ENCODE measurements around the gene OSGIN1.
A peak's percentile ranks its signal among the peaks of the same experiment; 100 is the strongest.
"Not testable (repeated sequence)": the region's sequence is repeated elsewhere in the genome, so short reads cannot be mapped to it uniquely, and the experiment has no call there.

OSGIN1 gene

DNA sequence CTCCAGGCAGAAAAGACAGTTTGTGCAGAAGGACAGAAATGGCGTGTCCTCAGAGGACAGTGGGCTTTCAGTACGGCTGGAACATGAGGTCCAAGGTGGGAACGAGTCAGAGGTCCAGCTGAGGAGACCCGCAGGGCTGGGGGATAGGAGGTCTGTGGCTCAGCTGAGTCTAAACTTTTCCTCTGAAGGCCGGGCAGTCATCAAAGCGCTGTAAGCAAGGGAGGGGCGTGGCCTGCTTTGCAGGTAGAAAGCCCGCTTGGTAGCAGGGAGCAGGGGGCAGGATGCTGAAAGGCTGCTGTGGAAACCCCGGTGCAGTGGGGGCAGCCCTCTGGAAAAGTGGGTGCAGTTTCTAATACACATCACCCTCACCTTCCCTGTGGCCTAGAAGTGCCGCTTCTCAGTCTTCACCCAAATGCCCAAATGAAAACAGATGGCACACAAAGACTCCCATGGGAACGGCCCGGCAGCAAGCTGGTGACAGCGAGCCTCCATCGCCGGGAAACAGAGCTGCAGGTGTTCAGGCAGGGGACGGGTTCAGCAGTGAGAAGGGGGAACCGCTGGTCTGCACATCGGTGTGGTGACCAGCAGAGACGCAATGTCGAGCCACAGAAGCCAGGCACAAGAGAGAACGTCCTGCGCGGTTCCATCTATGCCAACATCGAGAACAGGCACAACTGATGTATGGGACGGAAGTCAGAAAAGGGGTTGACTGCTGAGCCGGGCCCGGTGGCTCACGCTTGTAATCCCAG is 12.2 kb upstream of the OSGIN1 start:
- DNase-seq (ENCODE audit: low read depth in 2 of 2): no peak

DNA sequence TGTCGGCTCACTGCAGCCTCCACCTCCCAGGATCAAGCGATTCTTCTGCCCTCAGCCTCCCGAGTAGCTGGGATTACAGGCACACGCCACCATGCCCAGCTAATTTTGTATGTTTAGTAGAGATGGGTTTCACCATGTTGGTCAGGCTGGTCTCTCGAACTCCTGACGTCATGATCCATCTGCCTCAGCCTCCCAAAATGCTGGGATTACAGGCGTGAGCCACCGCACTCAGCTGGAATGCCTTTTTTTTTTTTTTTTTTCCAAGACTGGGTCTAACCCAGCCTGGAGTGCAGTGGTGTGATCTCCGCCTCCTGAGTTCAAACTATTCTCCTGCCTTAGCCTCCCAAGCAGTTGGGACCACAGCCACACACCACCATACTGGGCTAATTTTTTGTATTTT is 11.5 kb upstream of the OSGIN1 start:
- not testable (repeated sequence) for DNase-seq (ENCODE audit: low read depth in 2 of 2)

DNA sequence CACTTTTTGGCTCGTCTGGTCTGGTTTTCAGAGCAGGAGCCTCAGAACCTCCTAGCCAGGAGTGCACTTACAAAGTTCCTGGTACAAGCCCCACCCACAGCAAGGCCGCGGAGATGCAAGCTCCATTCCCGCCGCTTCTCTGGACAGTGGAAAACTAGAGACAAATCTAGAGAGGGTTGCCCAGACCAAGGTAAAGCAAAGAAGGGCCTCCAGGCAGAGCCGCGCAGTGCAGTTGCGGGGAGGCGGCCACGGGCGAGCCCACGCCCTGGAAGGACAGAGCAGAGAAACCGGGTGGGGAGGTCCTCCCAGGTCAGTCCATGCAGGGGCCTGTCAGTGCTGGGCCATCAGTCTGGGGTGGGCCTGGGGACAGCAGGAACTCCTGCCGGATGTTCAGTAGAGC is 11.0 kb upstream of the OSGIN1 start:
- no peak for DNase-seq (ENCODE audit: low read depth in 2 of 2)

DNA sequence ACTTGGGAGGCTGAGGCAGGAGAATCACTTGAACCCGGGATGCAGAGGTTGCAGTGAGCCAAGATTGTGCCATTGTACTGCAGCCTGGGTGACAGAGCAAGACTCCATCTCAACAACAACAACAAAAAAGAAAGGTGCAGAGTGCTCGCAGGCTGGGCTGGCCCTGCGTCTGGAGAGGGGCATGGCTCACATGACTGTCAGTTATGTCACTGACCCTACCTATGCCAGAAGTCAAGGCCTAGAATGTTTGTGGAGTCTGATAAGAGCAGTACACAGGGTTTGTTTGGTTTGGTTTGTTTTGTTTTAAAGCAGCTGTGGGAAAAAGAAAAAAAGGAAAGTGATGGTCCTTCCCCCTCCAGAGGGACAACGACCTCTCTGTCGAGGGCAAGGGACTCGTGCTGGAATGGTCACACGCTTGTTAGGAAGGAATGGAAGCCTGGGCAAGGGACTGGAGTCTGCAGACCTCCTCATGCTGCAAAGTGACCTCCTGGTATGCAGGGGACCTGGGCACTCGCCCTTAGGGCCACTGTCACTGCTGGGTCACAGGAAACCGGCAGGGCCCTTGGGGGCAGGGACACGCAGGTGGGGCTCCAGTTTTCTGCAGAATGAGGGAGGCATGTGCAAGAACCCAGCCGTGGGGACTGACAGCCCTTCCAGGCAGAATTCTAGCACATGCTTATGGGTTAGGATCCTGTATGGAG is 10.1 kb upstream of the OSGIN1 start:
- no peak for DNase-seq (ENCODE audit: low read depth in 2 of 2)

DNA sequence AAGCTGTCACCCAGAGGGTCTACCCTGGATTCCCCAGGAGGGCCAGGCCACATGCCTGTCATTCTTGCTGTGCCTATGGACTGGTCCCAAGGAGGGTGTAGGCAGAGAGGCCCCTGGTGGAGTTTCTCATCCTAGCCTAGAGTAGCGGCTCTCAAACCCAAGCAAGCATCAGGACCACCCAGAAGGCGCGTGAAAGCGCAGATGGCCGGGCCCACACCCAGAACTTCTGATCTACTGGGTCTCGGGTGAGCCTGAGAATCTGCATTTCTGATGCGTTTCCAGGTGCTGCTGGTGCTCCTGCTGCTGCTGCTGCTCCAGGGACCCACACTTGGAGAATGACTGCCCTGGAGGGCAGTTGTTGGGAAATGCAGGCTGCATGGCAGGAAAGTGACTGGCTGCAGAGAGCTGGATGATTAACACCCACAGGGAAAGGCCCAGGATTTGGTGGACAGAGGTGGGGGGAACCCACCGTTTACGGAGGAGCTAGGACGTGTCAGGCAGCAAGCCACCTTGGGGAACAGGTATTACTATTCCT is 9.5 kb upstream of the OSGIN1 start:
- DNase-seq (ENCODE audit: low read depth in 2 of 2): no peak

DNA sequence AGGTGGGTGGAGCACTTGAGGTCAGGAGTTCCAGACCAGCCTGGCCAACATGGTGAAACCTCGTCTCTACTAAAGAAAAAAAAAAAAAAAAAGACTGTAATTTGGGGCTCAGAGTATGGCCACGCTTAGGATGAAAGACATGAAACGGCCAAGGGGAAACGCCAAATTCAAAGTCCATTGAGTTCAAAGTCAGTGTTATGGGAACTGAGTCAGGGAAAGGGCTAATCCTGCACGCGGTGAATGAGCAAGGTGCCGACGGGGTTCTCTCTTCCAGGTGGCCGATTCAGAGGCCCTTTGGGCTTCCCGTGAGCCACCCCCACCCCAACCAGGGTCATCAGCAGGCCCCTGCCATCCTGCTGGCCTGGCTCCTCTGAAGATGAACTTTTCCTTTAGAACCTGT is 7.5 kb upstream of the OSGIN1 start:
- DNase-seq (ENCODE audit: low read depth in 2 of 2): no peak

DNA sequence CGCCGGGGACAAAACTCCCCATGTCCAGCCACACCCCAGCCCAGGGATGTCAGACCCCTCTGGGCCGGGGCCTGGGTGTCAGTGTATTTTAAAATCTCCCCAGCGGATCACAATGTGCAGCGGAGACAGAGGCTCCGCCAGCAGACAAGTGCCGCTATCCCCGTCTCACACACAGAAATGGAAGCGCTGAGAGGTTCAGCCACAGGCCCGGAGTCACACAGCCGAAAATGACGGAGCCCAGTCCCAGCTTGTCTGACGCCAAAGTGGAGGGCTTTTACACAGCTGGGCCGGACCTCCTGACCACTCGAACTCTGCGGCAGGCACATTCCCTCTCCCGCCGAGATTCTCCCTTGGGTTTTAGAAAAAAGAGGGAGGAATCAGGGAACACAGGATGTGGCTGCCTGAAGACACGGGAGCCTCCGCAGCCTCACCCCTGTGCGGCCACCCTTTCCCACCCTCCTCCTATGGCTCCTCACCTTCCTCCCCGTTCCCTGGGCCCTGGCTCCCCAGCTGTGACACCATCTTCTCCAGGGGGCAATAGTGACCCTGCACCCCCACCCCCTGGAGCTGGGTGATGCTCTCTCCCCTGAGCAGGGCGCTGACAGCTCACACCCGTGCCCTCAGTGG is 6.8 kb upstream of the OSGIN1 start:
- no peak for DNase-seq (ENCODE audit: low read depth in 2 of 2)

DNA sequence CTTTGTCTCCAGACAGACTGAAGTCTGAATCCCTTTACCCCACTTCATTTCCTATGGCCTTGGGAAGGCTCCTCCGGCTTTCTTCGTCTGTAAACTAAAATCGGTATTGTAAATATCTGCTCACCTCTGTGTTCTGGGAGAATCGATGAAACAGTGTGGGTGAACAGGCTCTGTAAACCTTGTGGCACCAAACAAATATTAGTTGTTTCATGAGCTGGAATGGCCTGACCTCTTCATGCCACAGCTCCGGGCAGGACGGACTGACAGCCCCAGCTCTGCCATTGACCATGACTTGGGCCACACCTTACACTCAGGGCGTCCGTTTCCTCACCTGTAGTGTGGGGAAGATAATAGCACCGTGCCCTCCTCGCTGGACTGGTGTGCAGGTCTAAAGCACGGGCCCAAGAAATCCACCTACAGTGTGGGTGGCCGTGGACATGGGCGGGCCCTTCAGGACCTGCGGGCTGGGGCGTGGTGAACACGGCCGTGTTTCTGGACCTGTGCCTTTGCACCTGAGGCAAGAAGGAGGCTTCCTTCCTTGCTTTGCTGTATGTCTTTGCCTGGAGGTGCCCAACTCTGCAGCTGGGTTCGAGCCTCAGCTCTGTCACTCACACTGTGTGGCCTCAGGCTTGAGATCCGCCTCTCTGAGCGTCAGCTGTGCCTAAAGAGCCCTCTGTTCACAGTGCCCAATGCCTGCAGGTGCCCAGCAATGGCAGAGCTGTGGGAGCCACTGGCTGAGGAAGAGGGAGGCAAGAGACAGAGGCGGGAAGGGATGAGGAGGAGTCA is 6.1 kb upstream of the OSGIN1 start:
- no peak for DNase-seq (ENCODE audit: low read depth in 2 of 2)

DNA sequence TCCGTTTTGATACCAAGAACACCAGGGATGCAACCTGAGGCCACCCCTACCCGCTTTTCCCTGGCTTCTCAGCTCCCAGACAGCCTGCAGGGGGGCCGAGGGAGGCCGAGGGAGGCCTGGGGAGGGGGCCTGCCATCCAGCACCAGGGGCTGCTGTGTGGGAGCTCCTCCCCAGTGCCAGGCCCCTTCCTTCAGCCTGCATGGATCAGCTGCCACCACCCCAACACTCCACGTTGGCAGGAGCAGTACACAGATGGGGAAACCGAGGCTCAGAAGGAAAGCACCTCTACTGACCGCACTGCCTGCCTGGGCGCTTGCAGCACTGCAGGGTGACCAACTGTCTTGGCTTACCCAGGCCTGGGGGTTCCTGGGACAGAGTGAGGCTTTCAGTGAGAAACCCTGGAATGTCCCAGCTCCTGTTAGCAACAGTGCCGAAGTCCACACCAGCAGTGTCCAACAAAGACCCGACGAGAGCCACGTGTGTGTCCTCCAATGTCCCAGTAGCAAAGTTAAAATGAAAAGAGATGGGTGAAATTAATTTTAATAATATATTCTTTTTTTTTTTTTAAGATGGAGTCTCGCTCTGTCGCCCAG is 5.3 kb upstream of the OSGIN1 start:
- DNase-seq (ENCODE audit: low read depth in 2 of 2): no peak

DNA sequence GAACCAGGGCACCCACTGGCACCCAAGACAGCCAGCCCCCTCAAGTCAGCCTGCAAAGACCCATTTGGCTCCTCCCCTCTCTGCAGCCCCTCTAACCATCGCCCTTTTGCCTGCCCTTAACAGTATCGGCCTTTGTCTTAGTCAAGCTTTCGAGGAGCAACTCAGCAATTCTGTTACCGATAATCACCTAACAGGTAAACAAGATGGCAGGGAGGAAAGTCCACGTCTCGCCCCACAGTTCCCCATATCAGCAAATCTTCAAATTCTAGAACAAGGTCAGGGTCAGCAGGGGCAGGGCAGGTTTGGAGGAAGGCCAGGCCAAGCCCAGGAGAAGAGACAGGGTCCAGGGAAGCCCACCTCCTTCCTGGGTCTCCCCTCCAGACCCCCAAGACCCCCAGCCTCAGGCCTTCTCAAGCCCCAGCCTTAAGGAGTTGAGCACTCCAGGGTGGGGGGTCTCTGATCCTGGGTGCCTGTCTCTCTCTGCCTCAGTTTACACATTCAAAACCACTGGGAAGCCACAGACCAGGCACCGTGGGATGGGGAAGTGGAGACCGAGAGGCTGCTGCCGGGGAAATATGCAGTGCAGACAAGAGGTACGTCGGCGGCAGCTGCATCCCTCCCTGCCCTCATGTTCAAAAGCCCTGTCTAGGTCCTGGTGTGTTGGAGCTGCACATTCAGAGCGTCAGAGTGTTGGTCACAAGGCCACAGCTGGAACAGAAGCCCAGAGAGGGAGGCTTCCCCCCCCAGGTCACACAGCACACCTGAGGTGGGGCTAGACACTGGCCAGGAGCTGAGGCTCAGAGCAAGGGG is 3.9 kb upstream of the OSGIN1 start:
- no peak for DNase-seq (ENCODE audit: low read depth in 2 of 2)

DNA sequence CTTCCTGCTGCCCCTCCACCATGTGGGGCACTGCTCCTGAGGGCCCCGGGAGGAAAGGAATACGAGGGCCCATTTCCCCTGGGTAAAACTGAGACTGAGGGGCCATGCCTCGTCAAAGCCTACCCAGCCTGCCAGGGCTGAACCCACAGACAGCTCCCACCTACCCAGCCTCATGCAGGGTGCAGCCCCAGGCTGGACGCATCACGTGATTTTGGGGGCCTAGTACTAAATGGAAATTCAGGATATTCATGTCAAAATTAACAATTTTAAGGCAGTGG is 3.4 kb upstream of the OSGIN1 start:
- DNase-seq (ENCODE audit: low read depth in 2 of 2): no peak

DNA sequence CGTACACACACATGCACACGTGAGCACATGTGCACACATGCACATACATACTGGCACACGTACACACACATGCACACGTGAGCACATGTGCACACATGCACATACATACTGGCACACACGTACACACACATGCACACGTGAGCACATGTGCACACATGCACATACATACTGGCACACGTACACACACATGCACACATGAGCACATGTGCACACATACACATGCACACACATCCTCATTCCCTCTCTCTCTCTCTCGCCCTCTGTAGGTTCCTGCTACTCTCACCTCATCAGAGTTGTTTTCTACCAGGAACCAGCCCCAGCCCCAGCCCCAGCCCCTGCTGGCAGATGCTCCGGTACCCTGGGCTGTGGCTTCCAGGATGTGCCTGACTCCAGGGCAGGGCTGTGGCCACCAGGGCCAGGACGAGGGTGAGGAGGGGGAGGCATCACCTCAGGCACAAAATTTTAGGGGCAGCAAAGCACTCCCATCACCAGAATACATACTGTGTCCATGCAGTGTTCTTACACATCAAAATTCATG is 2.1 kb upstream of the OSGIN1 start:
- DNase-seq (ENCODE audit: low read depth in 2 of 2): not testable (repeated sequence)

DNA sequence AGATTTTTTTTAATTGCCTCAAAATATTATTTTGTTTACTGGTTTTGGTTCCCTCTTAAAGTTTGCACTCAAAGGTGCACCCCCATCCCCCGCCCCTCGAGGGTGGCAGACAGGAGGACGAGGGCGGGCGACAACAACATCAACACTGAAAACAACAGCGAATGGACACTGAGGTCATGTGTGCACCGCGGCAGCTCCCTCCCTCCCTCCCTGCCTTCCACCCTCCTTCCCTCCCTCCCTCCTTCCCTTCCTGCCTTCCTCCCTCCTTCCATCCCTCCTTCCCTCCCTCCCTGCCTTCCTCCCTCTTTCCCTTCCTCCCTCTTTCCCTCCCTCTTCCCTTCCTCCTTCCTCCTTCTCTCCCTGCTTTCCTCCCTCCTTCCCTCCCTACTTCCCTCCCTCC is 1.5 kb upstream of the OSGIN1 start:
- no peak for DNase-seq (ENCODE audit: low read depth in 2 of 2)

DNA sequence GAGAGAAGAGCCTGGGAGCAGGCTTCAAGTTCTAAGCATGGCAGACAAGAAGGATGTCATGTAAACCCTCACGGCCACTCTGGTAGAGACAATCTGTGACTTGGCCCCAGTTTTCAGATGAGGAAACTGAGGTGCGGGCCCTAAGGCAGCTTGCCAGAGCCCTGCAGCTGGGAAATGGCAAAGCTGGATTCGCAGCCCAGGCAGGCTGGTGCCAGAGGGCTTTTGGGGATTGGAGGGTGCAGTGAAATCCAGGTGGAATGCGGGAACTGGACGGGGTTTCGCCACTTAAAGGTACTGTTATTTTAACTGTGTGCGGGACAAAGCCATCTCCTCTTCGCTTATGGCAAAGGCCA is 477 bp upstream of the OSGIN1 start:
- no peak for DNase-seq (ENCODE audit: low read depth in 2 of 2)

DNA sequence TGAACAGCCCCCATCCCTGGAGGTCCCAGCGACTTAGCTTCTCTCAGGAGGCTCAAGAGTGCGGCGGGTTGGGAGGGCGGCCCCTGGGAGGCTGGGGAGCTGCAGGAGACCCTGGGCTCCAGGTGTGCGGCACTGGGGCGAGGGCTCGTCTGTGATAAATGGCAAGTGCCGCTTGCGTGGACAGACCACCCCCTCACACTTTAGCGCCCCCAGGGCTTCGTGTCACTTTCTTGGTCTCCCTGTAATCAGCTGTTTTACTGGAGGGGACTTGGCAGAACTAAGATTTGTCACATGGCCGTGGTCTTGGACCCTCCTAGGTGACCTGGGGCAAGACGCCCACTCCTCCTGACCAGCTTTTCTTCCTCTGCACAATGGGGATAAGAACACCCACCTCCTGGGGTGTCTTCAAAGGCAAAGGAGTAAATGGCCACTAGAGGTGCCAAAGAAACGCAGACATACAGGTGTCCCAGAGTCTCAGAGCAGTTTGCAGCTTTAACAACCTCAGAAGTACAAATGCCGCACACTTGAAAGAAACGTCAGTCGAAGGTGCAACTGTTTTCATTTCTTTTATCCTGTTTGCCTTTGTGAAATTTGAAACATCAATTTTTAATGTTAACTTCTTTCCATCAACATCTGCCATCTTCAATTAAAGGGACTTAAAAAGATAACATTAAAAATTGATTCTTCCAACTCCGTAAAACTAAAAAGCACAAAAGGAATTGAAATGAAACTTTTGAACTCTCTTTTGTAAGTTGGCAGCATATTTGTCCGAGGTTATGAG is 946 bp downstream of the OSGIN1 start:
- DNase-seq (ENCODE audit: low read depth in 2 of 2): no peak

DNA sequence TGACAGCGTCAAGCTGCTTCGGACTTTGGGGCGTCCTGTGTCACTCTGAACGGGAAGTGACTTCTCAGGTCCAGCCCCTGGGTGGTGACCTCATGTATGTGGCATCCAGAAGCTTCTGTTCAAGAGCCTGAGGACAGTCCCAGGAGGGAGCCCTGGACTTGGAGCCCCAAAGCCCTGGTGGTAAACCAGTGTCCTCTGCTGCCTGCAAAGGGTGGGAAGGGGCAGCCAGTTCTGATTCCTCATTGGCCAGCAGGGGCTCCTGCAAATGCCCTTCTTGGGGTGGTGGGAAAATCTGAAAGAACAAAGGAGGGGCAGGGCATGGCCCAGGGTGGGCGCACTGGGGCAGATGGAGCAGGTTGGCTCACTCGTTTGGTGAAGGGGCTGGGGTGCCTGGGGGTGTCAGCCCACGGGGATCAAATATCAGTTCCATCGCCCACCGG is 1.6 kb downstream of the OSGIN1 start:
- no peak for DNase-seq (ENCODE audit: low read depth in 2 of 2)

DNA sequence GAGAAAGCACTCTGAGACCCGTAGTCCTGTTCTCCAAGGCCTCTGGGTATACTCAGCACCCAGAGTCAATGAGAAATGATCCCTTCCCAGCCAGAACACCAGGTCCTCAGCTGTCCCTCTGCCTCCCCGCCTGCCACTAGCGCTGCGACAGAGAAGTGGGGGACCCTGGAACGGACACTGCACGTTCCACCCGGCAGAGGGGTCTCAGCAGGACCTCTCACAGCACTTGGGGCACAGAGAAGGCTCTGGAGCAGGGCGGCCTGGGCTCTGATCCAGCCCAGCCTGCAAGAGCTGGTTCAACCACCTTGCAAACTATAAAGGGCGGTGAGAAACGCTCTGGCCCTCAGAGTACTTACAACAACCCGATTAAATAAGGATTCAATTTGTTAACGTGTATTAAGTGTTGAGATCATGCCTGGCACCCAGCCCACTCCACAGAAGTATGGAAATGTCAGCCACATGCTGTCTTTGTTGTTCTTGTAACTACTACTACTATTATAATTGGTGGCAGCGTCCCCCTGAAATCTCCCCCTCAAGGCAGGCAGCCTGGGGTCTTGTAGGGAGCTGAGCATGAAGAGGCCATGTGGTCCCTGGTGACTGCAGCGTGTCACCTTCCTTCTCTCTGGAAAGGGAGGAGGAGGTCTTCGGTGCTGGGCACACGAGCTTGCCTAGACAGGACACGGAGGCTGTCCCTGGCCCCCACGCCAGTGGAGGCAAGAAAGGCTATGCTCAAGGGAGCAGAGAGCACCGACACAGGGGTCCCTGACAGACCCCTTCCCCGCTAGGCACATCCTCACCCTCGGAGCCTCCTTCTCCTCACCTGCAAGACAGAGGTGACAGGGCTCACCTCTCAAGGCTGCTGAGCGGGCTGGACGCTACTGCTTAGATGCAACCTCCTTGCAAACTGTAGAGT is 2.4 kb downstream of the OSGIN1 start:
- peak; percentile 25 to 45 for DNase-seq (ENCODE audit: low read depth in 2 of 2)

DNA sequence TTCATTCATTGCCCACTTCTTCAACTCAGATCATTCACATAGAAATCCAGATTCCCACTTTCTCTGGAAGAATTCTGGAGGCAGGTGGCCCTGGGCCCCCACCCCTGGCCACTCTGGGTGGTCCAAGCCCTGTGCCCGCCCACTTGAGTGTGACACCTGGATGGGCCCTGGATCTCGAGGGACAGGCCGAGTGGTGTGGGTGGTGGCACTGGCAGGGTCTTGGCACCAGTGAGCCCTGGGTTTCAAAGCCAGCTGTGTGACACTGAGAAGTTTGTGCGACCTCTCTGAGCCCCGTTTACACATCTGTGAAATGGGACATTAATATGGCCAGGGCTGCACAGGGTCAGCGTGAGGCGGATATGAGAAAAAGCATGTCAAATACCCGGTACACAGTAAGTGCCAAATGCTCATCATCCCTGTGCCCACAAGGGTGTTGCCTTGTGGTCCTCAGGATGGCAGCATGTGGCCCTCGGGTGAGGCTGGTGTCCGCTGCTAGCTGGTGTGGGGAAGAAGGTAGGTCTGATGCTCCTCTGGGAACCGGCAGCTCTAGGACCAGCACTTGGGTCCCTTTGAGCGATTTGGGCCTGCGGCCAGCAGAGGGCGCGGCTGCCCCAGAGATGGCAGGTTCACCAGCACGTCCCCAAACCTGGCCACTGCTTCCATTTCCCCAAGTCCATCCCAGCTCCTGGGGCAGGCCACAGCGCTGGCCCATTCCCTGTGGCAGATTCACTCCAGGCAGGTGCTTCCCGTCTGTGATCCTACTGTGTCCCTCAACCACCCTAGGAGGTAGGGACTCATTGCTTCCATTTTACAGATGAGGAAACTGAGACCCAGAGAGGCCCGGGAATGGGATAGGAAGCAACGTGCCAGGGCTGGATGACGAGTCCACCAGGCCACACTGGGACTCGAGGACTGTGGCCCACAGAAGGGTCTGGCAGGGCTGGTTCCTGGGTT is 3.6 kb downstream of the OSGIN1 start:
- DNase-seq (ENCODE audit: low read depth in 2 of 2): peak in 1 of 2 experiments; percentile 20

Data from fibroblast of skin of left biceps (primary cell).